HepG2 (cell line): Measurements from ENCODE around the gene LBR. TPM values are rescaled to one million over a fixed set of nuclear protein-coding genes. Genes with fewer than 3 reads are reported as not detected.
A peak's percentile ranks its signal among the peaks of the same experiment; 100 is the strongest.

Experiments used
- HHEX ChIP-seq: IDR thresholded peaks from 2 replicates; pipeline ENCODE4 v1.6.1; 2016; ENCODE audit warnings: control low read depth
- HIVEP1 ChIP-seq: sonication (generic); formaldehyde crosslinking; IDR thresholded peaks from 2 replicates; pipeline ENCODE4 v1.4.0; 2020; ENCODE audit warnings: mild to moderate bottlenecking, missing genetic modification reagents
- KDM1A ChIP-seq: IDR thresholded peaks from 2 replicates; pipeline ENCODE4 v1.6.1; 2016; ENCODE audit warnings: missing compliant biosample characterization
- KDM6A ChIP-seq: IDR thresholded peaks from 2 replicates; pipeline ENCODE4 v1.6.1; 2016; ENCODE audit warnings: low read depth
- NCOA1 ChIP-seq: sonication (generic); formaldehyde crosslinking; IDR thresholded peaks from 2 replicates; pipeline ENCODE4 v1.9.0; 2021; ENCODE audit warnings: missing genetic modification reagents
- PPARG ChIP-seq: conservative IDR thresholded peaks from 2 replicates; pipeline ENCODE4 v1.6.1; 2016; ENCODE audit warnings: missing biosample characterization, missing genetic modification reagents
- SOX13 ChIP-seq, 3 experiments: fragments of 450-650 bp in 1 of 3; sonication (generic) in 1 of 3; formaldehyde crosslinking in 1 of 3; IDR thresholded peaks in 2 of 3; conservative IDR thresholded peaks in 1 of 3; 2 replicates each; pipeline versions ENCODE4 v1.5.0 to v1.6.1; 2016 to 2020; ENCODE audit warnings: antibody characterized with exemption in 1 of 3, mild to moderate bottlenecking in 1 of 3, missing compliant biosample characterization in 1 of 3, missing genetic modification reagents in 1 of 3, moderate library complexity in 1 of 3
- SYNCRIP ChIP-seq: fragments of 200-400 bp; formaldehyde crosslinking; IDR thresholded peaks from 2 replicates; pipeline ENCODE4 v1.6.1; 2018; ENCODE audit warnings: mild to moderate bottlenecking, low read depth, low read length; ENCODE audit not compliant: insufficient read depth
- TMF1 ChIP-seq: sonication (generic); formaldehyde crosslinking; IDR thresholded peaks from 2 replicates; pipeline ENCODE4 v1.8.1; 2022; ENCODE audit warnings: low read depth, missing genetic modification reagents
- ZBED4 ChIP-seq: sonication (generic); formaldehyde crosslinking; IDR thresholded peaks from 2 replicates; pipeline ENCODE4 v1.4.0; 2020; ENCODE audit warnings: missing genetic modification reagents, borderline replicate concordance
- ZEB1 ChIP-seq: IDR thresholded peaks from 2 replicates; pipeline ENCODE4 v1.6.1; 2012; ENCODE audit warnings: mild to moderate bottlenecking, low read depth, inconsistent platforms; ENCODE audit not compliant: insufficient replicate concordance
- ZFAT ChIP-seq: sonication (generic); formaldehyde crosslinking; conservative IDR thresholded peaks from 2 replicates; pipeline ENCODE4 v1.8.1; 2023; ENCODE audit warnings: missing genetic modification reagents, inconsistent platforms
- ZNF598 ChIP-seq: sonication (generic); formaldehyde crosslinking; IDR thresholded peaks from 2 replicates; pipeline ENCODE4 v1.5.1; 2020; ENCODE audit warnings: mild to moderate bottlenecking, missing genetic modification reagents, borderline replicate concordance
- ZNF724P ChIP-seq: sonication (generic); formaldehyde crosslinking; IDR thresholded peaks from 2 replicates; pipeline ENCODE4 v1.8.0; 2022; ENCODE audit warnings: missing genetic modification reagents, borderline replicate concordance
- ZSCAN20 ChIP-seq: sonication (generic); formaldehyde crosslinking; IDR thresholded peaks from 2 replicates; pipeline ENCODE4 v1.4.0; 2020; ENCODE audit warnings: missing genetic modification reagents, mild to moderate bottlenecking, borderline replicate concordance
- polyA plus RNA-seq, 8 experiments: library from polyadenylated mRNA; depleted of rRNA in 3 of 8; stranded (reverse) in 7 of 8; unstranded in 1 of 8; fragments of >200 nt; fragmentation: Illumina TruSeq in 4 of 8; extraction: Trizol in 4 of 8; gene quantifications; 2 replicates each; pipeline versions ENCODE4 v1.2.1 to v1.2.3, GENCODE V29; 2011 to 2016; ENCODE audit warnings: low read depth in 4 of 8, missing spikeins in 1 of 8, mixed read lengths in 1 of 8; ENCODE audit not compliant: insufficient read depth in 1 of 8
- total RNA-seq, 5 experiments: library from RNA; depleted of rRNA; stranded (reverse); fragments of >200 nt; fragmentation: Illumina TruSeq; extraction: Trizol; gene quantifications; 2 replicates each; pipeline ENCODE4 v1.2.3, GENCODE V29; 2016; ENCODE audit warnings: low read depth in 1 of 5
- TF ChIP-seq, protein P1 (sequence below): sonication (generic); formaldehyde crosslinking; IDR thresholded peaks from 2 replicates; pipeline ENCODE4 v1.8.0; 2022; ENCODE audit warnings: mild to moderate bottlenecking, missing genetic modification reagents, borderline replicate concordance
- TF ChIP-seq, protein P2 (sequence below): sonication (generic); formaldehyde crosslinking; conservative IDR thresholded peaks from 2 replicates; pipeline ENCODE4 v1.8.0; 2022; ENCODE audit warnings: mild to moderate bottlenecking, moderate library complexity, missing genetic modification reagents
- TF ChIP-seq, protein P3 (sequence below): sonication (generic); formaldehyde crosslinking; IDR thresholded peaks from 2 replicates; pipeline ENCODE4 v1.4.0; 2020; ENCODE audit warnings: missing genetic modification reagents

The LBR gene
- total and polyA plus RNA-seq, 2 of the 13 experiments (the other 11 are each of a cell fraction or from before 2014, with no cell fraction given) = 38.9 to 76.7 TPM

- TF ChIP-seq, protein P1, sequence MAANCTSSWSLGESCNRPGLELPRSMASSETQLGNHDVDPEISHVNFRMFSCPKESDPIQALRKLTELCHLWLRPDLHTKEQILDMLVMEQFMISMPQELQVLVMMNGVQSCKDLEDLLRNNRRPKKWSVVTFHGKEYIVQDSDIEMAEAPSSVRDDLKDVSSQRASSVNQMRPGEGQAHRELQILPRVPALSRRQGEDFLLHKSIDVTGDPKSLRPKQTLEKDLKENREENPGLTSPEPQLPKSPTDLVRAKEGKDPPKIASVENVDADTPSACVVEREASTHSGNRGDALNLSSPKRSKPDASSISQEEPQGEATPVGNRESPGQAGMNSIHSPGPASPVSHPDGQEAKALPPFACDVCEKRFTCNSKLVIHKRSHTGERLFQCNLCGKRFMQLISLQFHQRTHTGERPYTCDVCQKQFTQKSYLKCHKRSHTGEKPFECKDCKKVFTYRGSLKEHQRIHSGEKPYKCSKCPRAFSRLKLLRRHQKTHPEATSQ (CRISPR knock-in tag) = peak; percentile 55; the same call in 1 of the 2 replicates
- TF ChIP-seq NCOA1 (no peak), HIVEP1 (CRISPR knock-in tag) (no peak), KDM6A (no peak), SOX13 (IDR thresholded peaks at IDR 0.05) (no peak), SOX13 (CRISPR knock-in tag; conservative IDR thresholded peaks at IDR 0.05 in 1 of 2, IDR thresholded peaks at IDR 0.05 in 1 of 2) (no peak), KDM1A (CRISPR knock-in tag) (no peak), SYNCRIP (no peak), ZFAT (no peak), HHEX (CRISPR knock-in tag) (no peak), ZNF598 (CRISPR knock-in tag) (peak; percentile 85), ZSCAN20 (CRISPR knock-in tag) (no peak), ZNF724P (CRISPR knock-in tag) (peak; percentile 59; the same call in 1 of the 2 replicates), PPARG (CRISPR knock-in tag) (peak; percentile 63; the same call in 1 of the 2 replicates), TMF1 (no peak), ZBED4 (CRISPR knock-in tag) (peak; percentile 54; the same call in 1 of the 2 replicates), ZEB1 (no peak)
- TF ChIP-seq, protein P2, sequence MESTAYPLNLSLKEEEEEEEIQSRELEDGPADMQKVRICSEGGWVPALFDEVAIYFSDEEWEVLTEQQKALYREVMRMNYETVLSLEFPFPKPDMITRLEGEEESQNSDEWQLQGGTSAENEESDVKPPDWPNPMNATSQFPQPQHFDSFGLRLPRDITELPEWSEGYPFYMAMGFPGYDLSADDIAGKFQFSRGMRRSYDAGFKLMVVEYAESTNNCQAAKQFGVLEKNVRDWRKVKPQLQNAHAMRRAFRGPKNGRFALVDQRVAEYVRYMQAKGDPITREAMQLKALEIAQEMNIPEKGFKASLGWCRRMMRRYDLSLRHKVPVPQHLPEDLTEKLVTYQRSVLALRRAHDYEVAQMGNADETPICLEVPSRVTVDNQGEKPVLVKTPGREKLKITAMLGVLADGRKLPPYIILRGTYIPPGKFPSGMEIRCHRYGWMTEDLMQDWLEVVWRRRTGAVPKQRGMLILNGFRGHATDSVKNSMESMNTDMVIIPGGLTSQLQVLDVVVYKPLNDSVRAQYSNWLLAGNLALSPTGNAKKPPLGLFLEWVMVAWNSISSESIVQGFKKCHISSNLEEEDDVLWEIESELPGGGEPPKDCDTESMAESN (CRISPR knock-in tag) = peak; percentile 56; the same call in 1 of the 2 replicates
- TF ChIP-seq, protein P3, sequence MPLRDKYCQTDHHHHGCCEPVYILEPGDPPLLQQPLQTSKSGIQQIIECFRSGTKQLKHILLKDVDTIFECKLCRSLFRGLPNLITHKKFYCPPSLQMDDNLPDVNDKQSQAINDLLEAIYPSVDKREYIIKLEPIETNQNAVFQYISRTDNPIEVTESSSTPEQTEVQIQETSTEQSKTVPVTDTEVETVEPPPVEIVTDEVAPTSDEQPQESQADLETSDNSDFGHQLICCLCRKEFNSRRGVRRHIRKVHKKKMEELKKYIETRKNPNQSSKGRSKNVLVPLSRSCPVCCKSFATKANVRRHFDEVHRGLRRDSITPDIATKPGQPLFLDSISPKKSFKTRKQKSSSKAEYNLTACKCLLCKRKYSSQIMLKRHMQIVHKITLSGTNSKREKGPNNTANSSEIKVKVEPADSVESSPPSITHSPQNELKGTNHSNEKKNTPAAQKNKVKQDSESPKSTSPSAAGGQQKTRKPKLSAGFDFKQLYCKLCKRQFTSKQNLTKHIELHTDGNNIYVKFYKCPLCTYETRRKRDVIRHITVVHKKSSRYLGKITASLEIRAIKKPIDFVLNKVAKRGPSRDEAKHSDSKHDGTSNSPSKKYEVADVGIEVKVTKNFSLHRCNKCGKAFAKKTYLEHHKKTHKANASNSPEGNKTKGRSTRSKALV (CRISPR knock-in tag) = no peak
These were observed 47.4 kb upstream of the LBR start (continued) for GRCh38 chr1:225474986-225475820.
